GM18511 (cell line): ENCODE results near the gene MFRP.

Source experiments
- ATAC-seq: cut with Tn5 transposase; IDR thresholded peaks from one replicate; pipeline ENCODE4 v1.9.1; 2021; ENCODE audit warnings: mild to moderate bottlenecking, moderate library complexity; ENCODE audit not compliant: unreplicated experiment

The MFRP gene

DNA sequence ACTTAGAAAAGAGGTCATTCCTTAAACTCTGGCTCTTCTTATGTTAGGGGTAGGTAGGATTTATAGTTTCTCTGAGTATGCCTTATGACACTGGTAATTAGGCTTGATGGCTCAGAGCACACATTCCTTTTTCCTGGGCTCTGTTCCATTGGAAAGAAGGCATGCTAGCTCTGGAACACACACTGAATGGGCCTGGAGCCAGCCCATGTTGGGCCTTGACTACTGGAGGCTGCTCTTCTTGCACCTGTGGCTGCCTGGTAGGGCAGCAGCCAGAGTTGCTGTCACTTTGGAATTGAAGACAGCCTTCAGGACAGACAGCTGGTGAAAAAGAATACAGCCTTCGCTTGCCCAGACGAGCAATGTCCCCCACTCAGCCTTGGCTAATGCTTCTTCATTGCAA is 47.8 kb downstream of the MFRP start:
- no peak for ATAC-seq

DNA sequence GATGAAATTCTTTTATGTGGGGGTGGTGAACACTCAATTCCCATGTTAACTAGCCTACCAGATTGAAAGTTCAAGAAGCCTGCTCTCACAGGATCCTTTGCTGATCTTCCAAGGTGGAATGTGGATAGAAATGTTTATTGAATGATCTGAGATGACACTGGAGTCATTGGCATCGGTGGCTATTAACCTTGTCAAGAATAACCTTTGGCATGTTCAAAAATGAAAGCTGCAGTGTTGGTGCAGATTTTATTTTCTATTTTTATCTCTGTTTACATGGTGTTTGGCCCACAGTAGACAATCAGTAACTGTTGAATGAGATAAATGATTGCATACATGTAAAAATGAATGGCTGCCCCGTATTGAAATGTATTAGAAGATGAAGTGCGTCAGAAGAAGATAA is 48.6 kb downstream of the MFRP start:
- ATAC-seq = no peak

DNA sequence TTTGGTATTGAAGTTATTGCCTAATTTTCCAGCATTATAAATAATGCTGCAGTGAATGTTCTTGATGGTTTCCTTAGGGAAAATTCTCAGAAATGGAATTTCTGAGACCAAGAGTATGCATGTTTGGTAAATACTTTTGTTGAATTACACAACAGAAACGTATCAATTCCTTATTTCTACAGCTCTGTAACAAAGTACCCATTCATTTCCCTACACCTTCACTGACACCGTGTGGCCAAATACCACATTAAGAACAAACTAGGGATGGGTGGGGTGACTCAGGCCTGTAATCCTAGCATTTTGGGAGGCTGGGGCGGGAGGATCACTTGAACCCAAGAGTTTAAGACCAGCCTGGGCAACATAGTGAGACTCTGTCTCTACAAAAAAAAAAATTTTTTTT is 51.3 kb downstream of the MFRP start:
- ATAC-seq = no peak

DNA sequence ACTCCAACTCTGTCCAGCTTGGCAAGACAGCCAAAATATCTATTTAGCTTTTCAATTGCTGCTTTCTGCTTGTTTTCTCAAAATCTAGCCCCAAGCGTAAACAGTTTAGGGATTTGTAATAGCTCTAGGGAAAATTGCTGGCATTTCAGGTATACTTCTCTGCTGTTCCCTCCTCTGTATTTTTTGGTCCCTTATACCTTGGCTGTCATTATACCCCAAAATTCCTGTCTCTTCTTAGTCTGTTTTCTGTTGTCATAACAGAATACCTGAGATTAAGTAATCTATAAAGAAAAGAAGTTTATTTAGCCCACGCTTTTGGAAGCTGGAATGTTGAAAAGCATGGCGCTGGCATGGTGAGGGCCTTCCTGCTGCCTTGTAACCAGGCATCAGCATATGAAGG is 53.0 kb downstream of the MFRP start:
- no peak for ATAC-seq

DNA sequence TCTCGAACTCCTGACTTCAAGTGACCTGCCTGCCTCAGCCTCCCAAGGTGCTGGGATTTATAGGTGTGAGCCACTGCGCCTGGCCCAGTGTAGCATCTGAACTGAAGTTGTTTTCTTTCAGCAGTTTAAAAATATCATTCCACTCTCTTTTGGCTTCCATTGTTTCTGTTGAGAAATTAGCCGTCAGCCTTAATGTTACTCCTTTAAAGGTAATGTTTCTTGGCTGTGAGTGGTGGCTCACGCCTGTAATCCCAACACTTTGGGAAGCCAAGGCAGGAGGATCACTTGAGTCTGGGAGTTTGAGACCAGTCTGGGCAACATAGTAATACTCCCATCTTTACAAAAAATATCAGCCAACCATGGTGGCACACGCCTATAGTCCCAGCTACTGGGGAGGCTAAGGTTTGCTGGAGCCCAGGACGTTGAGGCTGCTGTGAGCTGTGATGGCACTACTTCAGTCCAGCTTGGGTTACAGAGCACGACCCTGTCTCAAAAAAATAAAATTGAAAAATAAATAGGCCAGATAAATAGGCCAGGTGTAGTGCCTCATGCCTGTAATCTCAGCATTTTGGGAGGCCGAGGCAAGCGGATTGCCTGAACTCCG is 55.5 kb downstream of the MFRP start:
- ATAC-seq = no peak
